Endothelial cell (in vitro differentiated cells): Measurements from ENCODE around the gene RENBP. TPM values are rescaled to one million over a fixed set of nuclear protein-coding genes. Genes with fewer than 3 reads are reported as not detected.

Source experiments
- DNase-seq: peaks from one replicate; pipeline ENCODE4 v3.0.0; 2021; ENCODE audit warnings: low spot score
- H3K27ac Mint-ChIP-seq: one replicate; pipeline ENCODE4 v1.8.0; 2021; ENCODE audit warnings: mixed read lengths, inconsistent platforms; ENCODE audit not compliant: unreplicated experiment
- H3K27me3 Mint-ChIP-seq: one replicate; pipeline ENCODE4 v1.8.0; 2021; ENCODE audit warnings: mild to moderate bottlenecking, moderate library complexity, mixed read lengths, inconsistent platforms; ENCODE audit not compliant: unreplicated experiment
- H3K36me3 Mint-ChIP-seq: one replicate; pipeline ENCODE4 v1.8.0; 2021; ENCODE audit warnings: mild to moderate bottlenecking, low read depth, mixed read lengths, inconsistent platforms; ENCODE audit not compliant: unreplicated experiment
- H3K4me1 Mint-ChIP-seq: one replicate; pipeline ENCODE4 v1.8.0; 2021; ENCODE audit warnings: mild to moderate bottlenecking, mixed read lengths, inconsistent platforms; ENCODE audit not compliant: unreplicated experiment
- H3K4me3 Mint-ChIP-seq: one replicate; pipeline ENCODE4 v1.8.0; 2021; ENCODE audit warnings: mild to moderate bottlenecking, mixed read lengths, inconsistent platforms; ENCODE audit not compliant: unreplicated experiment
- H3K9me3 Mint-ChIP-seq: one replicate; pipeline ENCODE4 v1.8.0; 2021; ENCODE audit warnings: mixed read lengths, inconsistent platforms; ENCODE audit not compliant: unreplicated experiment
- total RNA-seq: library from RNA; stranded (reverse); fragmentation: NEBNext Ultra II Directional; extraction: Animal tissue kit (Norgen Biotek cat#: 25700); gene quantifications from one replicate; pipeline ENCODE4 v1.2.1, GENCODE V29; 2021; ENCODE audit not compliant: unreplicated experiment
- TF ChIP-seq, protein P1 (sequence below): fragments of 200-600 bp; sonication (generic); IDR thresholded peaks from one replicate; pipeline ENCODE4 v1.5.0; 2021; ENCODE audit warnings: antibody characterized with exemption; ENCODE audit not compliant: unreplicated experiment

Gene RENBP
- total RNA-seq, 1 donor from 2014 or later, result 19.3 TPM

DNA sequence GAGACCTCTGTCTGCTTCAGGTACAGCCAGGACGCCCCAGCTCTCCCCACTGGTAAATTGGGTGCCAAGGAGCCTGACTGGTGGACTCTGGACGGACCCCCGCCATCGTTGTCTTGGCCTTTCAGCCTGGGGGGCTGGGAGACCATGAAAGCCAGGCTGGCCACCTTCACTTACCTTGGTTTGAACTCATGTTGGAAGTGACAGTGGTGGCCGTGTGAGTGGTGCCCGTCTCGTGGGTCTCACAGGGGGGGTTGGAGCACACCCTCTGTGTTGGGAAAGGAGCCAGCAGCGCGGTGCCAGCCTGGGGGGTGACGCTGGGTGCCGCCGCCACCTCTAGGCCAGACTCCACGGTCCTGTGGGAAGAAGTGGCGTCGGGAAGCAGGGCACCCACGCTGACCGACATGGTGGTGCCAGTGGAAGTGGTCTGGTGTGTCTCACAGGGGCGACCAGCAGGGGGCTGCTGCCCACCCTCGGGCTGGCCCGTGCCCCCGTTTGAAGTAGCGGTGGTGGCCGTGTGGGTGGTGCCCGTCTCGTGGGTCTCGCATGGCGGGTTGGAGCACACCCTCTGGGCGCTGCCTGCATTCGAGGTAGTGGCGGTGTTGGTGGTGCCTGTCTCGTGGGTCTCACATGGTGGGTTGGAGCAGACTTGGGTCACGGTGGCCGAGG lies 9.6 kb upstream of the RENBP start:
- peaks cover 4% of the 10 kb centered on the region for H3K4me1 Mint-ChIP-seq
- no peak overlapping the region for H3K27ac Mint-ChIP-seq
- H3K36me3 Mint-ChIP-seq, result peaks cover 7% of the 10 kb centered on the region
- H3K27me3 Mint-ChIP-seq, result peaks cover 5% of the 10 kb centered on the region
- DNase-seq, result no peak
- no peak overlapping the region for H3K4me3 Mint-ChIP-seq
- TF ChIP-seq, protein P1, sequence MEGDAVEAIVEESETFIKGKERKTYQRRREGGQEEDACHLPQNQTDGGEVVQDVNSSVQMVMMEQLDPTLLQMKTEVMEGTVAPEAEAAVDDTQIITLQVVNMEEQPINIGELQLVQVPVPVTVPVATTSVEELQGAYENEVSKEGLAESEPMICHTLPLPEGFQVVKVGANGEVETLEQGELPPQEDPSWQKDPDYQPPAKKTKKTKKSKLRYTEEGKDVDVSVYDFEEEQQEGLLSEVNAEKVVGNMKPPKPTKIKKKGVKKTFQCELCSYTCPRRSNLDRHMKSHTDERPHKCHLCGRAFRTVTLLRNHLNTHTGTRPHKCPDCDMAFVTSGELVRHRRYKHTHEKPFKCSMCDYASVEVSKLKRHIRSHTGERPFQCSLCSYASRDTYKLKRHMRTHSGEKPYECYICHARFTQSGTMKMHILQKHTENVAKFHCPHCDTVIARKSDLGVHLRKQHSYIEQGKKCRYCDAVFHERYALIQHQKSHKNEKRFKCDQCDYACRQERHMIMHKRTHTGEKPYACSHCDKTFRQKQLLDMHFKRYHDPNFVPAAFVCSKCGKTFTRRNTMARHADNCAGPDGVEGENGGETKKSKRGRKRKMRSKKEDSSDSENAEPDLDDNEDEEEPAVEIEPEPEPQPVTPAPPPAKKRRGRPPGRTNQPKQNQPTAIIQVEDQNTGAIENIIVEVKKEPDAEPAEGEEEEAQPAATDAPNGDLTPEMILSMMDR, result no peak
- no peaks in the 10 kb centered on the region for H3K9me3 Mint-ChIP-seq

DNA sequence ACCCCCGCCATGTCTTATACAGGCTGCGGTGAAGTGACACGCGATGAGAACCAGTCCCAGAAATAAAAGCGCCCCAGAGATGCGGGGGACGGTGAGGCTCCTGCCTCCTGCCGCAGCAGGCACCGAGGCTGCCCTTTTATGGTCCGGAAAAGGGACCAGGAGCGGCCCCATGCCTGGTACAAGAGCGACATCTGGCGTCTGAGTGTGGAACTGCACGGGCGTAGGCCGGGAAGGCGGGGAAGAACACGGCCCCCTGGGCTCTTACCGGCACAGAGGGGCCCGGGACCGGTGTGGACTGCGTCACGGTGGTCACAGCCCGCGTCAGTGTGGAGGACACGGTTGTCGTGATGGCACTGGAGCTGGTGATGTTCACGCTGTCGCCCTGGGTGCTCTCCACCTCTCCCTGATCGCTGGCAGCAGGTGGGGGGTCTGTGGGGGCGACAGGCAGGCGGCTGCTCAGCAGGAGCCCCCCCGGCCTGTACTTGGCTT lies 8.9 kb upstream of the RENBP start:
- peaks cover 4% of the 10 kb centered on the region for H3K4me1 Mint-ChIP-seq
- peaks cover 5% of the 10 kb centered on the region for H3K27me3 Mint-ChIP-seq
- DNase-seq, result peak; percentile 77
- H3K4me3 Mint-ChIP-seq, result no peak overlapping the region
- peaks cover 7% of the 10 kb centered on the region for H3K36me3 Mint-ChIP-seq
- no peaks in the 10 kb centered on the region for H3K9me3 Mint-ChIP-seq
- TF ChIP-seq, protein P1, result peak; percentile 87
- H3K27ac Mint-ChIP-seq, result no peak overlapping the region

DNA sequence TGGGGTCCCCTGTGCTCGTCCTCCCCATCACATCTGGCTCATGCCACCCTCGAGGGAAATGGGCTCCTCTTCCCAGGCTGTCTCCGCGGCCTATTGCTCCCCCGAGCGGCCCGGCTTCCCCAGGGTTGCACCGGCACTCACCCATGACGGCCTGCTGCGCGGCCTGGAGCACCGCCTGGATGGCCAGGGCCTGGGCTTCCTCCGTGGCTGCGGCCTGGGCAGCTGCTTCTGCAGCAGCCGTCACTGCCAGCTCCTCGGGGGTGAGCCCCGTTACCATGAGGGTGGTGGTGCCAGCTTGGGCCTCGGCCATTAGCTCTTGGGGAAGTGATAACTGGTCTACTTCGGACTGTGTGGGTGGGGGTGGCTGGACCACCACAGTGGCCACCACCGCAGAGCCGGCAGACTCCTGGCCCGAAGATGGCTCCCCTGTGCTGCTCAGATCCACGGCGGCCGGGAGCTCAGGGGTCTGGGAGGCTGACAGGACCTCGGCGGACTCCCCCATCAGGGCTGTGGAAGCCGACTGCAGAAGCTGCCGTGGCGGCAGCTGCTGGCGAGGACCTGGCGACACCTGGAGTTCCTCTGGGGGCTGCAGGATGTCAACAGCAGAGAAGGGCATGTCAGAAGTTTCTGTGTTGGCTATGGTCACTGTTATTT lies 8.1 kb upstream of the RENBP start:
- DNase-seq, result no peak
- H3K4me1 Mint-ChIP-seq, result peaks cover 9% of the 10 kb centered on the region
- TF ChIP-seq, protein P1, result no peak
- H3K36me3 Mint-ChIP-seq, result peaks cover 6% of the 10 kb centered on the region
- H3K9me3 Mint-ChIP-seq, result no peaks in the 10 kb centered on the region
- no peak overlapping the region for H3K4me3 Mint-ChIP-seq
- no peak overlapping the region for H3K27ac Mint-ChIP-seq
- peaks cover 5% of the 10 kb centered on the region for H3K27me3 Mint-ChIP-seq

DNA sequence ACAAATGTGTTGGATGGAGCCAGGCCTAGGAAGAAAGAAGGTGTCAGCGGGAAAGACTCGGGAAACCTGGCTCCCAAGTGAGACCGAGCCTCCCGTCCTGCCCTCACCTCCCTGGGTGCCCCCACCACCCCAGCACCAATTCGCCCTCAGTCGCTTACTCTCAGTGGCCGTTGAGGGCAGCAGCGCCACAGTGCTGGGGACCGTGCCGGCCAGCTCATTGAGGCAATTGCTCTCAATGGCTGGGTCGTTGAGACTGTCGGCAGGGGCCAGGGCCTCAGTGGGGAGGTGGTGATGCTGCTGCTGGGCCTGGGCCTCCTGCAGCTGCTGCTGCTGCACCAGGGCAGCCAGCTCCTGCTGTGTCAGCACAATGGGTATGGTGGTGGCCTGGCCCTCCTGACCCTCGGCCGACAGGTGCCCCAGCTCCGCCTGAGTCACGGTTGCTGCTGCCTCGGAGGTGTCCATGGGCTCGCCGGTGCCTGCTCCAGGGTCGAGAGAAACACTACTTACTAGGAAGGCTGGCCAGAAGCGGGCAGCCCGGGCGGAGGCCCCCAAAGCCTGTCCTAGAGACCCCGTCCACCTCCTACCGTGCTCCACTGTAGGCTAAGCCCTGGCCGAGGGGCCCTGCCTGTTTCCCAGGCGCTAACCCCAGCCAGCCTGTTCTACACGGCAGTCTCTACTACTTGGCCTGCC lies 7.4 kb upstream of the RENBP start:
- TF ChIP-seq, protein P1, result no peak
- DNase-seq, result no peak
- Mint-ChIP-seq H3K4me1 (peaks cover 11% of the 10 kb centered on the region), H3K4me3 (no peak overlapping the region), H3K36me3 (peaks cover 7% of the 10 kb centered on the region), H3K27me3 (peaks cover 5% of the 10 kb centered on the region), H3K9me3 (no peaks in the 10 kb centered on the region), H3K27ac (no peak overlapping the region)
